Vagina (tissue), 2 donors: ENCODE results near the gene PDE7B.

Experiments used
- CTCF ChIP-seq, 3 experiments: fragments of 450-650 bp in 2 of 3; fragments of 200-600 bp in 1 of 3; sonication (generic) in 1 of 3; IDR thresholded peaks; one replicate each; pipeline ENCODE4 v1.5.1; 2017 to 2019; ENCODE audit warnings: antibody characterized with exemption in 3 of 3, mild to moderate bottlenecking in 2 of 3, moderate library complexity in 2 of 3
- POLR2A ChIP-seq, 2 donors: fragments of 450-650 bp; IDR thresholded peaks; one replicate each; pipeline ENCODE4 v1.6.1; 2017; ENCODE audit warnings: antibody characterized with exemption in 2 of 2, mild to moderate bottlenecking in 2 of 2, moderate library complexity in 2 of 2

- TF ChIP-seq CTCF (IDR thresholded peaks at IDR 0.05) (no peak), POLR2A (IDR thresholded peaks at IDR 0.05) (no peak)
Measured at GRCh38 chr6:136025736-136026135, 174.2 kb downstream of the PDE7B start.
